Activated naive CD8-positive, alpha-beta T cell treated with anti-CD3 and anti-CD28 coated beads, Interleukin-2, amount 10 ng/mL, durations not matched to agents 7 days and 5 days (primary cell): ENCODE measurements around the gene CAMSAP2. TPM values are rescaled to one million over a fixed set of nuclear protein-coding genes. Genes with fewer than 3 reads are reported as not detected.

Experiments used
- ATAC-seq: fragments of 150-1000 bp; cut with Tn5 transposase; one replicate; pipeline ENCODE4 v1.10.0; 2021; ENCODE audit warnings: low read depth, moderate library complexity
- POLR2A ChIA-PET: fragments of 350-600 bp; sonication (Branson Sonifier 250); formaldehyde crosslinking; loops from one replicate; lab custom pipeline; 2021; ENCODE audit warnings: antibody characterized with exemption; lab: Charles Lee
- DNase-seq: peaks from one replicate; pipeline ENCODE4 v3.0.0; 2021
- H3K27ac Mint-ChIP-seq: one replicate; pipeline ENCODE4 v1.8.0; 2022; ENCODE audit warnings: mild to moderate bottlenecking, mixed read lengths
- H3K27me3 Mint-ChIP-seq: one replicate; pipeline ENCODE4 v1.8.0; 2022; ENCODE audit warnings: mild to moderate bottlenecking, moderate library complexity, mixed read lengths
- H3K36me3 Mint-ChIP-seq: one replicate; pipeline ENCODE4 v1.8.0; 2021; ENCODE audit warnings: mild to moderate bottlenecking, mixed read lengths
- H3K4me1 Mint-ChIP-seq: one replicate; pipeline ENCODE4 v1.8.0; 2021; ENCODE audit warnings: mixed read lengths
- H3K4me3 Mint-ChIP-seq: one replicate; pipeline ENCODE4 v1.8.0; 2022; ENCODE audit warnings: mild to moderate bottlenecking, moderate library complexity, mixed read lengths
- H3K9me3 Mint-ChIP-seq: one replicate; pipeline ENCODE4 v1.8.0; 2021; ENCODE audit warnings: mixed read lengths
- total RNA-seq, 2 experiments: library from RNA; stranded (reverse); gene quantifications; one replicate each; pipeline ENCODE4 v1.2.3, GENCODE V29; 2021

CAMSAP2 gene
- total RNA-seq, 2 experiments from 2014 or later: 0.83 to 1.2 TPM

GRCh38 chr1:200889571-200889970 is 150.9 kb downstream of the CAMSAP2 start:
- peak; percentile 15 for ATAC-seq
- H3K27me3 Mint-ChIP-seq: peaks cover 33% of the 10 kb centered on the region

GRCh38 chr1:200890027-200890426 is 151.3 kb downstream of the CAMSAP2 start:
- POLR2A ChIA-PET: interaction anchor here (0.7 kb wide), 1 partner anchor 16 kb away, joined by 3 read pairs; no protein-coding TSS in a partner anchor
- ATAC-seq: no peak
- Mint-ChIP-seq H3K27me3 (peaks cover 33% of the 10 kb centered on the region), H3K36me3 (peaks cover 4% of the 10 kb centered on the region), H3K27ac (peak overlapping the region; percentile 52), H3K9me3 (no peaks in the 10 kb centered on the region), H3K4me3 (peak overlapping the region; percentile 77), H3K4me1 (peaks cover 62% of the 10 kb centered on the region)
- DNase-seq: no peak

More at GRCh38 chr1:200889571-200889970, 150.9 kb downstream of the CAMSAP2 start:
- Mint-ChIP-seq H3K4me3 (peak overlapping the region; percentile 59), H3K36me3 (peaks cover 4% of the 10 kb centered on the region), H3K4me1 (peaks cover 62% of the 10 kb centered on the region), H3K27ac (peak overlapping the region; percentile 52), H3K9me3 (no peaks in the 10 kb centered on the region)
- POLR2A ChIA-PET: interaction anchor here (2.0 kb wide), 1 partner anchor 23 kb away, joined by 9 read pairs; no protein-coding TSS in a partner anchor
- no peak for DNase-seq

- Mint-ChIP-seq H3K4me1 (peaks cover 55% of the 10 kb centered on the region), H3K27ac (no peak overlapping the region), H3K9me3 (no peaks in the 10 kb centered on the region), H3K27me3 (peaks cover 39% of the 10 kb centered on the region), H3K4me3 (peak overlapping the region; percentile 77), H3K36me3 (peaks cover 4% of the 10 kb centered on the region)
- no peak for ATAC-seq
- DNase-seq: peak; percentile 56
- POLR2A ChIA-PET: interaction anchor here (0.7 to 1.8 kb wide), 2 partner anchors 10 to 15 kb away, joined by 3 read pairs; no protein-coding TSS in a partner anchor
These were observed 152.4 kb downstream of the CAMSAP2 start for GRCh38 chr1:200890818-200891773.

- DNase-seq: no peak
- no peak for ATAC-seq
- Mint-ChIP-seq H3K4me3 (peak overlapping the region; percentile 68), H3K36me3 (peaks cover 4% of the 10 kb centered on the region), H3K27ac (no peak overlapping the region), H3K9me3 (no peaks in the 10 kb centered on the region), H3K27me3 (peaks cover 39% of the 10 kb centered on the region), H3K4me1 (peaks cover 53% of the 10 kb centered on the region)
- POLR2A ChIA-PET: interaction anchor here (1.8 kb wide), 1 partner anchor 9 kb away, joined by 3 read pairs; no protein-coding TSS in a partner anchor
These were observed 153.1 kb downstream of the CAMSAP2 start for GRCh38 chr1:200891774-200892157.

- H3K36me3 Mint-ChIP-seq: peaks cover 4% of the 10 kb centered on the region
- DNase-seq: no peak
- peaks cover 47% of the 10 kb centered on the region for H3K4me1 Mint-ChIP-seq
- ATAC-seq: no peak
- POLR2A ChIA-PET: interaction anchor here (1.8 kb wide), 1 partner anchor 8 kb away, joined by 3 read pairs; no protein-coding TSS in a partner anchor
- H3K27ac Mint-ChIP-seq: no peak overlapping the region
- H3K9me3 Mint-ChIP-seq: no peaks in the 10 kb centered on the region
- H3K27me3 Mint-ChIP-seq: peaks cover 42% of the 10 kb centered on the region
- no peak overlapping the region for H3K4me3 Mint-ChIP-seq
These were observed 153.9 kb downstream of the CAMSAP2 start for GRCh38 chr1:200892546-200892945.

GRCh38 chr1:200892958-200893357 is 154.3 kb downstream of the CAMSAP2 start:
- no peak for DNase-seq
- Mint-ChIP-seq H3K27ac (no peak overlapping the region), H3K36me3 (peaks cover 4% of the 10 kb centered on the region), H3K4me3 (no peak overlapping the region), H3K4me1 (peaks cover 43% of the 10 kb centered on the region), H3K27me3 (peaks cover 46% of the 10 kb centered on the region), H3K9me3 (no peaks in the 10 kb centered on the region)
- POLR2A ChIA-PET: no interaction called here
- no peak for ATAC-seq

- peaks cover 4% of the 10 kb centered on the region for H3K36me3 Mint-ChIP-seq
- POLR2A ChIA-PET: no interaction called here
- no peaks in the 10 kb centered on the region for H3K9me3 Mint-ChIP-seq
- H3K4me1 Mint-ChIP-seq: peaks cover 38% of the 10 kb centered on the region
- H3K27me3 Mint-ChIP-seq: peaks cover 50% of the 10 kb centered on the region
- H3K27ac Mint-ChIP-seq: no peak overlapping the region
- DNase-seq (no peak), ATAC-seq (no peak)
- no peak overlapping the region for H3K4me3 Mint-ChIP-seq
These were observed 154.8 kb downstream of the CAMSAP2 start for GRCh38 chr1:200893411-200893901.

- ATAC-seq (no peak), DNase-seq (no peak)
- POLR2A ChIA-PET: no interaction called here
- Mint-ChIP-seq H3K27ac (no peak within 1 kb of the TSS), H3K4me3 (no peak within 1 kb of the TSS), H3K36me3 (peaks cover 4% of the 10 kb centered on the region), H3K9me3 (no peaks in the 10 kb centered on the region), H3K27me3 (peaks cover 58% of the 10 kb centered on the region), H3K4me1 (peaks cover 26% of the 10 kb centered on the region)
These were observed 156.2 kb downstream of the CAMSAP2 start, which contains the start of gene INAVA for GRCh38 chr1:200894712-200895442. INAVA (plus strand) TSS chr1:200894900; CDS start chr1:200898401, 3,501 bp downstream.

- ATAC-seq (no peak), DNase-seq (no peak)
- Mint-ChIP-seq H3K36me3 (peaks cover 3% of the 10 kb centered on the region), H3K9me3 (no peaks in the 10 kb centered on the region), H3K27me3 (peaks cover 54% of the 10 kb centered on the region), H3K27ac (no peak overlapping the region), H3K4me1 (peaks cover 22% of the 10 kb centered on the region), H3K4me3 (no peak overlapping the region)
- POLR2A ChIA-PET: no interaction called here
These were observed 156.7 kb downstream of the CAMSAP2 start for GRCh38 chr1:200895443-200895789.

GRCh38 chr1:200895801-200896530 is 157.3 kb downstream of the CAMSAP2 start:
- no peaks in the 10 kb centered on the region for H3K9me3 Mint-ChIP-seq
- H3K36me3 Mint-ChIP-seq: no peaks in the 10 kb centered on the region
- H3K27ac Mint-ChIP-seq: no peak overlapping the region

GRCh38 chr1:200896531-200897196 is 158.0 kb downstream of the CAMSAP2 start:
- H3K27me3 Mint-ChIP-seq: peaks cover 51% of the 10 kb centered on the region
- H3K9me3 Mint-ChIP-seq: no peaks in the 10 kb centered on the region
- no peak overlapping the region for H3K27ac Mint-ChIP-seq
- no peak overlapping the region for H3K4me3 Mint-ChIP-seq
- DNase-seq (no peak), ATAC-seq (no peak)
- POLR2A ChIA-PET: no interaction called here
- H3K4me1 Mint-ChIP-seq: peaks cover 15% of the 10 kb centered on the region
- no peaks in the 10 kb centered on the region for H3K36me3 Mint-ChIP-seq

More at GRCh38 chr1:200895801-200896530, 157.3 kb downstream of the CAMSAP2 start:
- no peak for ATAC-seq
- no peak for DNase-seq
- POLR2A ChIA-PET: no interaction called here
- Mint-ChIP-seq H3K4me3 (no peak overlapping the region), H3K27me3 (peaks cover 49% of the 10 kb centered on the region), H3K4me1 (peaks cover 18% of the 10 kb centered on the region)

- ATAC-seq (no peak), DNase-seq (no peak)
- POLR2A ChIA-PET: no interaction called here
- Mint-ChIP-seq H3K4me3 (no peak overlapping the region), H3K4me1 (peaks cover 9% of the 10 kb centered on the region), H3K9me3 (no peaks in the 10 kb centered on the region), H3K36me3 (no peaks in the 10 kb centered on the region), H3K27me3 (peaks cover 50% of the 10 kb centered on the region), H3K27ac (no peak overlapping the region)
These were observed 158.6 kb downstream of the CAMSAP2 start for GRCh38 chr1:200897259-200897658.
